Panc1 (cell line): Measurements from ENCODE around the gene NEUROD4. TPM values are rescaled to one million over a fixed set of nuclear protein-coding genes. Genes with fewer than 3 reads are reported as not detected.

ENCODE experiments used
- ATAC-seq: fragments of 200-7000 bp; cut with Tn5 transposase; 2 replicates; pipeline ENCODE4 v1.9.1; 2020; ENCODE audit warnings: mild to moderate bottlenecking, moderate library complexity
- BruUV-seq: library from RNA; stranded (reverse); fragments of 400-500 nt; replicated peaks from 2 replicates; lab custom pipeline; 2021; lab: Mats Ljungman, UMichigan
- CTCF ChIA-PET: fragments of 300-600 bp; sonication (Branson Sonifier 250); formaldehyde crosslinking; loops from one replicate; lab custom pipeline; 2022; ENCODE audit warnings: antibody characterized with exemption; lab: Charles Lee
- POLR2A ChIA-PET: fragments of 300-600 bp; sonication (Branson Sonifier 250); formaldehyde crosslinking; loops from one replicate; lab custom pipeline; 2022; ENCODE audit warnings: antibody characterized with exemption; lab: Charles Lee
- DNase-seq: peaks from one replicate; pipeline ENCODE4 v3.0.0-alpha.2; 2010; ENCODE audit warnings: low read depth, low spot score
- H3K27ac ChIP-seq: 2 replicates; pipeline ENCODE4 v1.5.1; 2011; ENCODE audit warnings: mild to moderate bottlenecking, low read length, inconsistent platforms
- H3K27me3 ChIP-seq: fragments of 200-500 bp; sonication (Bioruptor generic); 2 replicates; pipeline ENCODE4 v1.6.0; 2014; ENCODE audit warnings: low read length, inconsistent platforms; ENCODE audit not compliant: control insufficient read depth, insufficient read depth
- H3K36me3 ChIP-seq: fragments of 200-500 bp; sonication (Bioruptor generic); 2 replicates; pipeline ENCODE4 v1.5.1; 2014; ENCODE audit warnings: inconsistent platforms, mild to moderate bottlenecking, low read length, moderate library complexity; ENCODE audit not compliant: control insufficient read depth, insufficient read depth
- H3K4me1 ChIP-seq: 2 replicates; pipeline ENCODE4 v1.5.1; 2011; ENCODE audit warnings: inconsistent platforms, mild to moderate bottlenecking, low read length, moderate library complexity; ENCODE audit not compliant: control insufficient read depth, insufficient read depth
- H3K4me3 ChIP-seq, 2 experiments: 2 replicates each; pipeline ENCODE4 v1.5.1; 2011 to 2012; ENCODE audit warnings: low read depth in 2 of 2, low read length in 2 of 2, mild to moderate bottlenecking in 2 of 2, inconsistent platforms in 1 of 2, moderate library complexity in 1 of 2
- H3K9me3 ChIP-seq: fragments of 200-500 bp; sonication (Bioruptor generic); 2 replicates; pipeline ENCODE4 v1.5.1; 2014; ENCODE audit warnings: low read depth, mild to moderate bottlenecking, inconsistent platforms, low read length, moderate library complexity; ENCODE audit not compliant: control insufficient read depth, insufficient read depth
- POLR2AphosphoS5 ChIP-seq: IDR thresholded peaks from 2 replicates; pipeline ENCODE4 v1.6.1; 2012; ENCODE audit warnings: mild to moderate bottlenecking, low read depth, low read length, moderate library complexity
- REST ChIP-seq, 2 experiments: IDR thresholded peaks; 2 replicates each; pipeline ENCODE4 v1.6.1; 2011 to 2012; ENCODE audit warnings: low read depth in 2 of 2, control low read depth in 1 of 2, low read length in 1 of 2, mild to moderate bottlenecking in 1 of 2, moderate library complexity in 1 of 2; ENCODE audit not compliant: insufficient read depth in 1 of 2
- SIN3A ChIP-seq: IDR thresholded peaks from 2 replicates; pipeline ENCODE4 v1.6.1; 2012; ENCODE audit warnings: low read depth, mild to moderate bottlenecking, low read length, moderate library complexity, borderline replicate concordance; ENCODE audit not compliant: insufficient read depth
- TCF7L2 ChIP-seq: IDR thresholded peaks from 2 replicates; pipeline ENCODE4 v1.6.1; 2011; ENCODE audit warnings: mild to moderate bottlenecking, low read depth, low read length, inconsistent platforms
- in situ Hi-C: cut with HindIII; loops from 2 replicates; pipeline ENCODE4 v1.10.0; 2016; ENCODE audit warnings: low sequenced_read_pairs, low pct_unique_long_range_greater_than_20kb
- intact Hi-C: fragments of 100-400 bp; cut with micrococcal nuclease; formaldehyde crosslinking; loops from one replicate; pipeline ENCODE4 v1.10.0; 2022; ENCODE audit not compliant: unreplicated experiment
- total RNA-seq: library from RNA; stranded (reverse); gene quantifications from one replicate; pipeline ENCODE4 v1.2.1, GENCODE V29; 2021; ENCODE audit not compliant: unreplicated experiment
- TF ChIP-seq, protein P1 (sequence below): fragments of 450-650 bp; IDR thresholded peaks from 2 replicates; pipeline ENCODE4 v1.5.1; 2017; ENCODE audit warnings: mild to moderate bottlenecking

The NEUROD4 gene
- total RNA-seq, 1 experiment from 2014 or later = not detected

DNA sequence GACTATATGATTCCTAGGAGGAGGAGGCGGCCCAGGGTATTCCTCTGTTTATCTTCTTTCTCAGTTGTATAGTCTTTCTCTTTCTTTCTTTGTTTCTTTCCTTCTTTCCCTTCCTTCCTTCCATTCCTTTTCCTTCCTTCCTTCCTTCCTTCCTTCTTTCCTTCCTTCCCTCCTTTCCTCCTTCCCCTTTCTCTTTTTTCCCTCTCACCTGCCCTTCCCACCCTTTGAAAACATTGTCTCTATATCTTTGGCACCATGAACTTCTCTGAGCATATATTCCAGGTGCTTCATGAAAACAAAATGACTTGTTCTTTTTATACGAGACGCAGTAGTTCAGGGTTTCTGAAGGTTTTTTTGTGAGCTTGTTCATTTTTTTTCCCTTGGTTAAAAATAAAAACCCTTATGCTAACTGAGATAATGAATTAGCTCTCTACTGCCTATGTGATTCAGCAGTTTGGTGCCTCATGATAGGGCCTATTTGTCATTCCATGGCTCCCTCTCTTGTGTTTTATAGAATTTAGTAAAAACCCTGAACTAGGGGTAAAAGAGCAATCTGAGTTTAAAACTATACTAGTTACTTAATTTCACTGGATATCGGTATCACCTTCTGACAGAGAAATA, 32.1 kb upstream of the NEUROD4 start:
- in situ Hi-C loops (no loop called here), intact Hi-C loops (no loop called here)
- H3K9me3 ChIP-seq = no peaks in the 10 kb centered on the region
- DNase-seq = no peak
- ChIA-PET CTCF (no interaction called here), POLR2A (no interaction called here)
- no peaks in the 10 kb centered on the region for H3K4me1 ChIP-seq
- H3K27ac ChIP-seq = no peak overlapping the region
- H3K4me3 ChIP-seq = no peak overlapping the region
- no peak for ATAC-seq
- H3K27me3 ChIP-seq = peaks cover 17% of the 10 kb centered on the region
- TF ChIP-seq POLR2AphosphoS5 (no peak), TCF7L2 (no peak), SIN3A (no peak), REST (IDR thresholded peaks at IDR 0.05; ENCODE audit: insufficient read depth in 1 of 2, low read depth in 2 of 2, low read length in 1 of 2) (no peak)
- TF ChIP-seq, protein P1, sequence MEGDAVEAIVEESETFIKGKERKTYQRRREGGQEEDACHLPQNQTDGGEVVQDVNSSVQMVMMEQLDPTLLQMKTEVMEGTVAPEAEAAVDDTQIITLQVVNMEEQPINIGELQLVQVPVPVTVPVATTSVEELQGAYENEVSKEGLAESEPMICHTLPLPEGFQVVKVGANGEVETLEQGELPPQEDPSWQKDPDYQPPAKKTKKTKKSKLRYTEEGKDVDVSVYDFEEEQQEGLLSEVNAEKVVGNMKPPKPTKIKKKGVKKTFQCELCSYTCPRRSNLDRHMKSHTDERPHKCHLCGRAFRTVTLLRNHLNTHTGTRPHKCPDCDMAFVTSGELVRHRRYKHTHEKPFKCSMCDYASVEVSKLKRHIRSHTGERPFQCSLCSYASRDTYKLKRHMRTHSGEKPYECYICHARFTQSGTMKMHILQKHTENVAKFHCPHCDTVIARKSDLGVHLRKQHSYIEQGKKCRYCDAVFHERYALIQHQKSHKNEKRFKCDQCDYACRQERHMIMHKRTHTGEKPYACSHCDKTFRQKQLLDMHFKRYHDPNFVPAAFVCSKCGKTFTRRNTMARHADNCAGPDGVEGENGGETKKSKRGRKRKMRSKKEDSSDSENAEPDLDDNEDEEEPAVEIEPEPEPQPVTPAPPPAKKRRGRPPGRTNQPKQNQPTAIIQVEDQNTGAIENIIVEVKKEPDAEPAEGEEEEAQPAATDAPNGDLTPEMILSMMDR = no peak
- BruUV-seq = no TSS peak
- no peaks in the 10 kb centered on the region for H3K36me3 ChIP-seq

GRCh38 chr12:54988402-54989054, 31.2 kb upstream of the NEUROD4 start:
- in situ Hi-C loops (no loop called here), intact Hi-C loops (no loop called here)
- Histone ChIP-seq H3K4me3 (no peak overlapping the region), H3K9me3 (no peaks in the 10 kb centered on the region), H3K4me1 (no peaks in the 10 kb centered on the region), H3K27ac (no peak overlapping the region), H3K27me3 (peaks cover 17% of the 10 kb centered on the region), H3K36me3 (no peaks in the 10 kb centered on the region)
- POLR2A ChIA-PET = no interaction called here
- DNase-seq = no peak
- TF ChIP-seq, protein P1 = no peak
- TF ChIP-seq SIN3A = no peak
- TF ChIP-seq POLR2AphosphoS5 = no peak
- no peak for TF ChIP-seq TCF7L2
- TF ChIP-seq REST (IDR thresholded peaks at IDR 0.05; ENCODE audit: insufficient read depth in 1 of 2, low read depth in 2 of 2, low read length in 1 of 2) = no peak
- CTCF ChIA-PET = no interaction called here
- no peak for ATAC-seq
- no TSS peak for BruUV-seq
